Chondrocyte (in vitro differentiated cells): ENCODE data around the gene CLCN1. TPM values are rescaled to one million over a fixed set of nuclear protein-coding genes. Genes with fewer than 3 reads are reported as not detected.
A peak's percentile ranks its signal among the peaks of the same experiment; 100 is the strongest.

Experiments used
- DNase-seq: peaks from one replicate; pipeline ENCODE4 v3.0.0; 2021; ENCODE audit warnings: mixed read lengths, low spot score
- H3K27ac Mint-ChIP-seq: one replicate; pipeline ENCODE4 v1.8.0; 2021; ENCODE audit warnings: mild to moderate bottlenecking, moderate library complexity, mixed read lengths; ENCODE audit not compliant: unreplicated experiment
- H3K27me3 Mint-ChIP-seq: 2 replicates; pipeline ENCODE4 v1.8.0; 2021; ENCODE audit warnings: low read depth, mixed read lengths
- H3K36me3 Mint-ChIP-seq: 2 replicates; pipeline ENCODE4 v1.8.0; 2021; ENCODE audit warnings: low read depth, mixed read lengths
- H3K4me1 Mint-ChIP-seq: 2 replicates; pipeline ENCODE4 v1.8.0; 2021; ENCODE audit warnings: low read depth, mild to moderate bottlenecking, mixed read lengths
- H3K4me3 Mint-ChIP-seq: one replicate; pipeline ENCODE4 v1.8.0; 2021; ENCODE audit warnings: mild to moderate bottlenecking, moderate library complexity, mixed read lengths; ENCODE audit not compliant: unreplicated experiment
- H3K9me3 Mint-ChIP-seq: 2 replicates; pipeline ENCODE4 v1.8.0; 2021; ENCODE audit warnings: low read depth, mixed read lengths
- CTCF ChIP-seq: fragments of 200-600 bp; sonication (generic); IDR thresholded peaks from 2 replicates; pipeline ENCODE4 v1.5.0; 2021; ENCODE audit warnings: antibody characterized with exemption, mild to moderate bottlenecking, moderate library complexity
- total RNA-seq: library from RNA; stranded (reverse); gene quantifications from 3 replicates; pipeline ENCODE4 v1.2.1, GENCODE V29; 2021

CLCN1 gene
- total RNA-seq, 1 donor from 2014 or later, result not detected

- Mint-ChIP-seq H3K4me3 (no peak overlapping the region), H3K9me3 (no peaks in the 10 kb centered on the region), H3K27me3 (peaks cover 39% of the 10 kb centered on the region), H3K4me1 (no peaks in the 10 kb centered on the region), H3K36me3 (no peaks in the 10 kb centered on the region), H3K27ac (no peak overlapping the region)
- DNase-seq, result no peak
- no peak for TF ChIP-seq CTCF
These were observed 35.7 kb downstream of the CLCN1 start for GRCh38 chr7:143351574-143351973.

- H3K9me3 Mint-ChIP-seq, result no peaks in the 10 kb centered on the region
- no peak for DNase-seq
- no peaks in the 10 kb centered on the region for H3K36me3 Mint-ChIP-seq
- peaks cover 32% of the 10 kb centered on the region for H3K27me3 Mint-ChIP-seq
- H3K4me3 Mint-ChIP-seq, result no peak overlapping the region
- no peak for TF ChIP-seq CTCF
- H3K4me1 Mint-ChIP-seq, result no peaks in the 10 kb centered on the region
- no peak overlapping the region for H3K27ac Mint-ChIP-seq
These were observed 36.7 kb downstream of the CLCN1 start for GRCh38 chr7:143352531-143353002.

GRCh38 chr7:143354376-143354775, 38.5 kb downstream of the CLCN1 start:
- H3K27me3 Mint-ChIP-seq, result peaks cover 22% of the 10 kb centered on the region
- DNase-seq, result no peak

GRCh38 chr7:143354965-143355364, 39.1 kb downstream of the CLCN1 start:
- peaks cover 16% of the 10 kb centered on the region for H3K27me3 Mint-ChIP-seq
- no peak overlapping the region for H3K27ac Mint-ChIP-seq
- TF ChIP-seq CTCF, result no peak
- H3K36me3 Mint-ChIP-seq, result no peaks in the 10 kb centered on the region
- H3K4me1 Mint-ChIP-seq, result no peaks in the 10 kb centered on the region
- no peak overlapping the region for H3K4me3 Mint-ChIP-seq
- H3K9me3 Mint-ChIP-seq, result no peaks in the 10 kb centered on the region
- DNase-seq, result no peak

More at GRCh38 chr7:143354376-143354775, 38.5 kb downstream of the CLCN1 start:
- Mint-ChIP-seq H3K36me3 (no peaks in the 10 kb centered on the region), H3K27ac (no peak overlapping the region), H3K4me3 (no peak overlapping the region), H3K4me1 (no peaks in the 10 kb centered on the region), H3K9me3 (no peaks in the 10 kb centered on the region)
- TF ChIP-seq CTCF, result no peak

- peak; percentile 9 for TF ChIP-seq CTCF
- Mint-ChIP-seq H3K27ac (no peak overlapping the region), H3K4me1 (no peaks in the 10 kb centered on the region), H3K9me3 (no peaks in the 10 kb centered on the region), H3K27me3 (peaks cover 17% of the 10 kb centered on the region), H3K4me3 (no peak overlapping the region), H3K36me3 (no peaks in the 10 kb centered on the region)
- DNase-seq, result no peak
These were observed 39.8 kb downstream of the CLCN1 start for GRCh38 chr7:143355450-143356385.
